ENCODE results near the gene REXO5.

DNA sequence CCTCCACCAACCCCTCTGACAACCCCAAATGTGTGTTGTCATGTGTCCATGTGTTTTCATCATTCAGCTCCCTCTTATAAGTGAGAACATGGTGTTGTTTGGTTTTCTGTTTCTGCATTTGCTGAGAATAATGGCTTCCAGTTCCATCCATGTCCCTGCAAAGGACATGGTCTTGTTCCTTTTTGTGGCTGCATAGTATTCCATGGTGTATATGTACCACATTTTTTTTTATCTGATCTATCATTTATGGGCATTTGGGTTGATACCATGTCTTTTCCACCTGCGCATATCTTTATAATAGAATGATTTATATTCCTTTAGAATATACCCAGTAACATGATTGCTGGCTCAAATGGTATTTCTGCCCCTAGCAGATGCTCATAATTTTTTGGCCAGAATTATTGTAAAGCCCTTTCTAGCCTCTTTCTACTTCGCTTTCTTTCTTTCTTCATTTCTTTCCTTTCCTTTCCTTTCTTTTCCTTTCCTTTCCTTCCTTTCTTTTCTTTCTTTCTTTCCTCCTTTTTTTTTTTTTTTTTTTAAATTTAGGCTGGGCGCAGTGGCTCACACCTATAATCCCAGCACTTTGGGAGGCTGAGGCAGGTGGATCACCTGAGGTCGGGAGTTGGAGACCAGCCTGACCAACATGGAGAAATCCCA lies 12.7 kb downstream of the REXO5 start:
- TF ChIP-seq POLR2A (IDR thresholded peaks at IDR 0.05; ENCODE audit: low read depth): no peak
- TF ChIP-seq, protein P1, sequence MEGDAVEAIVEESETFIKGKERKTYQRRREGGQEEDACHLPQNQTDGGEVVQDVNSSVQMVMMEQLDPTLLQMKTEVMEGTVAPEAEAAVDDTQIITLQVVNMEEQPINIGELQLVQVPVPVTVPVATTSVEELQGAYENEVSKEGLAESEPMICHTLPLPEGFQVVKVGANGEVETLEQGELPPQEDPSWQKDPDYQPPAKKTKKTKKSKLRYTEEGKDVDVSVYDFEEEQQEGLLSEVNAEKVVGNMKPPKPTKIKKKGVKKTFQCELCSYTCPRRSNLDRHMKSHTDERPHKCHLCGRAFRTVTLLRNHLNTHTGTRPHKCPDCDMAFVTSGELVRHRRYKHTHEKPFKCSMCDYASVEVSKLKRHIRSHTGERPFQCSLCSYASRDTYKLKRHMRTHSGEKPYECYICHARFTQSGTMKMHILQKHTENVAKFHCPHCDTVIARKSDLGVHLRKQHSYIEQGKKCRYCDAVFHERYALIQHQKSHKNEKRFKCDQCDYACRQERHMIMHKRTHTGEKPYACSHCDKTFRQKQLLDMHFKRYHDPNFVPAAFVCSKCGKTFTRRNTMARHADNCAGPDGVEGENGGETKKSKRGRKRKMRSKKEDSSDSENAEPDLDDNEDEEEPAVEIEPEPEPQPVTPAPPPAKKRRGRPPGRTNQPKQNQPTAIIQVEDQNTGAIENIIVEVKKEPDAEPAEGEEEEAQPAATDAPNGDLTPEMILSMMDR (IDR thresholded peaks at IDR 0.05): no peak
- TF ChIP-seq EP300 (IDR thresholded peaks at IDR 0.05): no peak
